ENCODE data around the gene NLN. TPM values are rescaled to one million over a fixed set of nuclear protein-coding genes. Genes with fewer than 3 reads are reported as not detected.
"Not testable (repeated sequence)": the region's sequence is repeated elsewhere in the genome, so short reads cannot be mapped to it uniquely, and the experiment has no call there.

Gene NLN
- total RNA-seq, result 26.3 and 31.1 TPM in 2 replicates
- 18.7 TPM for polyA plus RNA-seq (2012)

DNA sequence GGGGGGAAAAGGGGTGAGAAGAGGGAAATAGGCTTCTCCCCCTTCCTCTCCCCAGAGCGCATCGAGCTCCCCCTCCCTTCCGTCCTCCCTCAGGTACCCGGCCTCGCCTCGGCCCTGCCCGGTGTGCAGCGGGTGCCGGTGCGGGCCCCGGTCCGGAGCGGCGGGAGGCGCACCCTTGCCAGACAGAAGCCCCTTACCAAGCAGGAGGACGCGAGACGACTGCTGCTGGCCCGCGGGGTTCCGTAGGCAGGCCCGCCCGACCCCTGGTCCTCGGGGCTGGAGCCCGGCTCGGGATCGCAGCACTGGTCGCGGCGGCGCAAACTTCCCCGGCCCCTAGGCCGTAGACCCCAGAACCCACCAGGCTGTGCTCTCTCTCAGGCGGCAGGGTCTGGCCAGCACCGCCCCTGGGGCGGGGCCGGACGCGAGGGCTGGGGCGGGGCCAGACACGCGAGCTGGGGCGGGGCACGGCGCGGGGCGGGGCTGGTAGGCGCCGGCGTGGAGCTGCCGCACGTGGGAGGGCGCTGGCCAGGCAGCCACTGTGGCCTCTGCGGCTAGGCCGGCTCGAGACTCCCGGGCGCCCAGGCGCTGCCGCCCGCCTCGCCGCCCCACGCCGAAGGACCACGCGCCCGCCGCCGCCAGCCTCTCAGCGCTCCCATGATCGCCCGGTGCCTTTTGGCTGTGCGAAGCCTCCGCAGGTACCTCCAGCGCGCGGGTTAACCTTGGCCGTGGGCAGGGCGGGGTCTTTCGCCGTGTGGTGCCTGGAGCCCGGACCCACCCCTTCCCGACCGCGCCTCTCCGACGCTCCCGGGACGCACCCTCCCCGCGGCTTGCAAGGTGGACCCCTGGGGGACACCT lies at the start of gene NLN, which contains the start of gene SGTB:
NLN (plus strand) TSS at position 486 of the 855 bp plus-strand sequence; CDS start at position 655, 169 bp downstream.
SGTB (minus strand) TSS at position 390 of the 855 bp plus-strand sequence. CDS start 1,302 bp downstream, outside the sequence.
- DNase-seq (ENCODE audit: low read depth), result peak; percentile 88

- DNase-seq (ENCODE audit: low read depth), result no peak
Observed at GRCh38 chr5:65672796-65673195, 49.2 kb upstream of the NLN start.

GRCh38 chr5:65674749-65675148 lies 47.3 kb upstream of the NLN start:
- DNase-seq (ENCODE audit: low read depth), result peak; percentile 36

GRCh38 chr5:65676056-65676455 lies 45.9 kb upstream of the NLN start:
- DNase-seq (ENCODE audit: low read depth), result not testable (repeated sequence)

DNA sequence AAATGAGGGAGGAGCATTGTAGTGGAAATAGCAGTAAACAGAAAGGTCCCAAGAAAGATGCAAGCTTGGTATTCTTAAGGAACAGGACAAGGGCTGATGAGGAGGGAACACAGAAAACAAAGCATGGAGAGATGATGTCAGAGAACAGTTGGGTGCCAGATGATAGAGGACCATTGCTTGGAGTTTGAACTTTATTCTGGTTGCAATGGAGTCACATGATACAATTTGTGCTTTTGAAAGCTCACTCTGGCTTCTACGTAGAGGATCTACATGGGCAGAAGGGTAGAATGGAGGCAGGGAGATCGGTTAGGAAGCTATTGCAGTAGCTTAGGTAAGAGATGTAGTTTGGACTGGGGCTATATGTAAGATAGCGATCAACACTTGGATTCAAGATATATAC lies 39.9 kb upstream of the NLN start:
- DNase-seq (ENCODE audit: low read depth), result no peak

GRCh38 chr5:65693121-65693520 lies 28.9 kb upstream of the NLN start:
- no peak for DNase-seq (ENCODE audit: low read depth)

GRCh38 chr5:65695162-65695755 lies 26.7 kb upstream of the NLN start:
- no peak for DNase-seq (ENCODE audit: low read depth)

DNA sequence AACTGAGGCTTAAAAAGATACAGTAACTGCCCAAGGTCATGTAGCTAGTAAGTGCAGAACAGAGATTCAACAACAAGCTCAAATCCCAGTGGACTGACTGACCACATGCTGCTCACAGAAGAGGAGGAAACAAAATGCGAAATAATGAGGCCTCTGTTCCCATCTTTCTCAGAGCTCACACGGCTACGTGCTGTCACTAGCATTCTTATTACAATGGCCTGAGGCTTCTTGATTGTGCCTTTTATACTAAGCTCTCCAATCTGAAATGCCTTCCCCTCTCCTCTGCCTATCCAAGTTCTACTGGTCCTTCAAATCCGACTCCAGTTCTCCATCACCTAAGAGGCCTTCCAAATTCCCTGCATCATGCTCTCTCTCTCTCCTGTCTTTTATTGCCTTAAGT lies 26.1 kb upstream of the NLN start:
- DNase-seq (ENCODE audit: low read depth), result no peak

GRCh38 chr5:65696892-65697291 lies 25.1 kb upstream of the NLN start:
- peak; percentile 56 for DNase-seq (ENCODE audit: low read depth)

- no peak for DNase-seq (ENCODE audit: low read depth)
Observed at GRCh38 chr5:65699338-65699737, 22.7 kb upstream of the NLN start.

GRCh38 chr5:65702036-65702435 lies 20.0 kb upstream of the NLN start:
- no peak for DNase-seq (ENCODE audit: low read depth)

DNA sequence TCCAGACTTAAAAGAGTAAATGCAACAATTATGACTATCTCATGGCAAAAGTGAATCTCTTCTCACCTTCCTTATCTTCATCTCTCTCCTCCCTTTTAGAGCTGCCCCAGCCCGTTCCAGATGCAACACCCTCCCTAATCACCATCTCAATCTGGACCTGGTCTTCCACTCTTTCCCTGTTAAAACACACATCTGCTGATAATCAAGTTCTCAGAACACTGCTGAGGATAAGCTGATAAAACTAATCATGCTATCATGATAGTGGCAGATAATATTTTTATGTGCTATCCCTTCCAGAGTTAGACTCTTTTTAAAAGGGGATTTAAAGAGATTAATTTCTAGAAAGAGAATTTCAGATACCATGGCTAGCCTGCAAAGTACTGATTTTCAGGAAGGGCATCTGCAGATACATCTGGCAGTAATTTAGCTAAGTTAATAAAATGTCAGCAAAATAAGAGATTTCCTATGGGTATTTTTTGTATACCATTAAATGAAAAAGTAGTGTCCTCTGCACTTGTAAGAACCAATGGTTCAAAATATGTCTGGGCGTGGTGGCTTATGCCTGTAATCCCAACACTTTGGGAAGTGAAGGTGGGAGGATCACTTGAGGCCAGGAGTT lies 17.3 kb upstream of the NLN start:
- no peak for DNase-seq (ENCODE audit: low read depth)

GRCh38 chr5:65707663-65708062 lies 14.3 kb upstream of the NLN start:
- no peak for DNase-seq (ENCODE audit: low read depth)

- DNase-seq (ENCODE audit: low read depth), result no peak
Observed at GRCh38 chr5:65708145-65708544, 13.9 kb upstream of the NLN start.

- DNase-seq (ENCODE audit: low read depth), result peak; percentile 55
Observed at GRCh38 chr5:65718576-65719310, 3.3 kb upstream of the NLN start.

DNA sequence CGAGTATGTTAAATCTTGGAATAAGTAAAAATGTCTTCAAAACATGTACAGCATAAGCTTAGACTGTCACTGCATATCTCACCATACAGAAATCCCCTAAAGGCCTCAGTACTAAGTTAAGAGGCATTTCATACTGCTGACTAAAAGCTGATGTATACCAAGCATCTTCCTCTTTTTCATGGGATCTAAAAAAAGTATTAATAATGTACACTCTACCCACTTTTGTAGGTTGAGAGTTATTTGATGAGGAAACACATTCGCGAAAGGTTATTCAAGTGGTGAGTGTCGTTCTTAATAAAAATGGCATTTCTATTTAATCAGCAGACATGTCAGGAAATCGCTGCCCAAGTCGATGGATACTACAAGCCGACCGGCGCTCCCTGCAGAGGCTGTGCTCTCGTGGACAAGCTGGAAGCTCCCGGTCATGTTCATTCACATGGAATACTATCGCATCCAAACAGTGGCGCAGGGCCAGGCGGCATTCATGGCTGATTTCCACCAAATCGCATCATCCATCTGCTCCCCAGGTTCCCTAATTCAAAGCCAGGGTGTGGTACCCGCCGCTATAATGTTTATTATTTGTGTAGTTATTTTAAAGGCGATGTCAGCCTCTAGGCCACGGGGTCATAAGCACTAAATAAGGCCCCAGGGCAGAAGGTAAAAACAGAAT lies 820 bp upstream of the NLN start:
- DNase-seq (ENCODE audit: low read depth), result peak; percentile 82

GRCh38 chr5:65722575-65723403 lies 784 bp downstream of the NLN start:
- DNase-seq (ENCODE audit: low read depth), result peak; percentile 80

DNA sequence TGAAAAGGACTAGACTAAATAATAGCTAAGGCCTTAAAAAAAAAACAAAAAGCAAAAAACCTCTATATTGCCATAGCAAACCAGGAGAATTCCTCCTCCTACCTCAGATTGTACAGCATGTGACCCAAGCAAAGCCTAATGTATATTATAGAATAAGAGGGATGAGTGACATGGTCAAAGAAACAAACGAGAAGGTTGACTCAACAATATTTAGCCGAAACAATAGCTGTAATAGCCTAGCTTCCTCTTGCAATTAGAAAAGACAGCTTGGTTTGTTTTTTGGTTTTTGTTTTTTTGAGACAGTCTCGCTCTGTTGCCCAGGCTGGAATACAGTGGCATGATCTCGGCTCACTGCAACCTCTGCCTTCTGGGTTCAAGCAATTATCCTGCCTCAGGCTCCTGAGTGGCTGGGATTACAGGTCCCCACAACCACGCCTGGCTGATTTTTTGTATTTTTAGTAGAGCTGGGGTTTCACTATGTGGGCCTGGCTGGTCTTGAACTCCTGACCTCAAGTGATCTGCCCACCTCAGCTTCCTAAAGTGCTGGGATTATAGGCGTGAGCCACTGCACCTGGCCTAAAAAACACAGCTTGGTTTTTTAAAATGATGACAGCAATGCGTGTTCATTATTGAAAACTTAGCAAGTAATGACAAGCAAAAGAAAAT lies 5.6 kb downstream of the NLN start:
- no peak for DNase-seq (ENCODE audit: low read depth)

DNA sequence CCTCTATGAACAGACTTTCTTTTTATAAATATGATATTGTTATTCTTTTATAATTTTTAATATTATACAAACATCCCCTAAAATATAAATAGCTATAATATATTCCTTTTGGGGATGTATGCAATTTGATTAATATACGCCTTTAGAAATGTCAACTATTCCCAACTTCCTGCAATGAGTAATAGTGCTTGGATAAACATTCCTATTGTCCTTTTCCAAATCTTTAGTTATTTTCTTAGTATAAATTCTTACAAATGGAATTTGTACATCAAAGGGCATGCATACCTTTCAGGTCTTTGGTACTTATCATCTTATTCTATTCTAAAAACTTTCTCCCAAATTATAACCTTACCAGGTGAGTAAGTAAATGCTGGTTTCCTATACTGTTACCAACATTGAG lies 6.2 kb downstream of the NLN start:
- no peak for DNase-seq (ENCODE audit: low read depth)
